DND-41 (cell line): ENCODE data around the gene ST6GALNAC1.
"Not testable (repeated sequence)": the region's sequence is repeated elsewhere in the genome, so short reads cannot be mapped to it uniquely, and the experiment has no call there.

Experiments
- CTCF ChIP-seq: IDR thresholded peaks from 2 replicates; pipeline ENCODE4 v1.5.1; 2012; ENCODE audit warnings: borderline replicate concordance, low read length, moderate library complexity, mild to moderate bottlenecking; ENCODE audit not compliant: poor library complexity, severe bottlenecking; ENCODE audit errors: extremely low read depth
- EZH2 ChIP-seq: IDR thresholded peaks from 3 replicates; pipeline ENCODE4 v1.6.1; 2012; ENCODE audit warnings: borderline replicate concordance, low read depth, mild to moderate bottlenecking, moderate library complexity, low read length, inconsistent platforms; ENCODE audit not compliant: severe bottlenecking

- not testable (repeated sequence) for TF ChIP-seq CTCF, EZH2
Measured at GRCh38 chr17:76611080-76611749, 32.3 kb downstream of the ST6GALNAC1 start.
